Tibial nerve (tissue), 4 donors: ENCODE results near the gene ARTN.

Source experiments
- EP300 ChIP-seq, 2 donors: sonication (generic); formaldehyde crosslinking; IDR thresholded peaks; one replicate each; pipeline ENCODE4 v1.6.1; 2017; ENCODE audit warnings: antibody characterized with exemption in 2 of 2, mild to moderate bottlenecking in 1 of 2
- TF ChIP-seq, protein P1 (sequence below), 5 experiments: fragments of 200-600 bp in 3 of 5; fragments of 450-650 bp in 2 of 5; sonication (generic) in 3 of 5; IDR thresholded peaks; one replicate each; pipeline ENCODE4 v1.5.1; 2016 to 2019; ENCODE audit warnings: antibody characterized with exemption in 5 of 5, mild to moderate bottlenecking in 3 of 5, moderate library complexity in 2 of 5

DNA sequence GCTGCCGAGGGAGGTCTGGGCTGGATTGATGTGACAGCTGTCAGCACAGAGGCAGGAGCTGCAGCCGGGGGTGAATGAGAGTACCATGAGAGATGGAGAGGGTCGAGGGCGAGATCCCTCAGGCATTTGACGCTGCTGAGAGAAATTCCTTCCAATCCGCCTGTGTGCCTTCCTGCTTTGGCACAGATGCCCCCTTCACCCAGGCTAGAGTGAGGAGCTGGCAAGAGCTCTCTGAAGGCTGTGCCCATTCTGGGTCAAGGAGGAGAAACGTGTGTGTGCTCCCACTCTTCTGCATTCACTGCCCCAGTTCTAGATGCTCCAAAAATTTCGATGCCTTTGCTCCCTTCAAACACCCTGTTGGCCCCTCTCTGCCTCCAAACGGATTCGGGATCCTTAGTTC lies 4.8 kb downstream of the ARTN start:
- TF ChIP-seq EP300 (IDR thresholded peaks at IDR 0.05) = no peak
- TF ChIP-seq, protein P1, sequence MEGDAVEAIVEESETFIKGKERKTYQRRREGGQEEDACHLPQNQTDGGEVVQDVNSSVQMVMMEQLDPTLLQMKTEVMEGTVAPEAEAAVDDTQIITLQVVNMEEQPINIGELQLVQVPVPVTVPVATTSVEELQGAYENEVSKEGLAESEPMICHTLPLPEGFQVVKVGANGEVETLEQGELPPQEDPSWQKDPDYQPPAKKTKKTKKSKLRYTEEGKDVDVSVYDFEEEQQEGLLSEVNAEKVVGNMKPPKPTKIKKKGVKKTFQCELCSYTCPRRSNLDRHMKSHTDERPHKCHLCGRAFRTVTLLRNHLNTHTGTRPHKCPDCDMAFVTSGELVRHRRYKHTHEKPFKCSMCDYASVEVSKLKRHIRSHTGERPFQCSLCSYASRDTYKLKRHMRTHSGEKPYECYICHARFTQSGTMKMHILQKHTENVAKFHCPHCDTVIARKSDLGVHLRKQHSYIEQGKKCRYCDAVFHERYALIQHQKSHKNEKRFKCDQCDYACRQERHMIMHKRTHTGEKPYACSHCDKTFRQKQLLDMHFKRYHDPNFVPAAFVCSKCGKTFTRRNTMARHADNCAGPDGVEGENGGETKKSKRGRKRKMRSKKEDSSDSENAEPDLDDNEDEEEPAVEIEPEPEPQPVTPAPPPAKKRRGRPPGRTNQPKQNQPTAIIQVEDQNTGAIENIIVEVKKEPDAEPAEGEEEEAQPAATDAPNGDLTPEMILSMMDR (IDR thresholded peaks at IDR 0.05) = no peak
